ENCODE data around the gene COQ9.

DNA sequence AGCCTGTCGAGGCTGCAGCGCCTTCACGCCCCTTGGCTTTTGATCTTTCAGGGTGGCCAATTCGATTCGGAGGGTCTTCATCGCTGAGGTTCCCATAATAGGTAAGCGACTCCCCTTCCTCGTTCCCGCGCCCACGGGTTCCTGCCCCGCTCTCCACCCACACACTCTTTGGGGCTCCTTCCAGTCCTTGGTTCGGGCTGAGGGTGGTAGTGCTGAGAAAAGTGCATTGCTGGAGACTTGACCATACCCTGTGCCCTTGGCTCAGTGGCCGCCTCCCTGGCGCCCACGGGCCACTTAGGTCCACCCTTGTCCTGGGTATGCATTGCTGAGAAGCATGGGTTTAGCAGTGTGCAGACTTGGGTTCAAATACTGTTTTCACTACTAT lies 15.7 kb downstream of the COQ9 start:
- TF ChIP-seq, protein P1, sequence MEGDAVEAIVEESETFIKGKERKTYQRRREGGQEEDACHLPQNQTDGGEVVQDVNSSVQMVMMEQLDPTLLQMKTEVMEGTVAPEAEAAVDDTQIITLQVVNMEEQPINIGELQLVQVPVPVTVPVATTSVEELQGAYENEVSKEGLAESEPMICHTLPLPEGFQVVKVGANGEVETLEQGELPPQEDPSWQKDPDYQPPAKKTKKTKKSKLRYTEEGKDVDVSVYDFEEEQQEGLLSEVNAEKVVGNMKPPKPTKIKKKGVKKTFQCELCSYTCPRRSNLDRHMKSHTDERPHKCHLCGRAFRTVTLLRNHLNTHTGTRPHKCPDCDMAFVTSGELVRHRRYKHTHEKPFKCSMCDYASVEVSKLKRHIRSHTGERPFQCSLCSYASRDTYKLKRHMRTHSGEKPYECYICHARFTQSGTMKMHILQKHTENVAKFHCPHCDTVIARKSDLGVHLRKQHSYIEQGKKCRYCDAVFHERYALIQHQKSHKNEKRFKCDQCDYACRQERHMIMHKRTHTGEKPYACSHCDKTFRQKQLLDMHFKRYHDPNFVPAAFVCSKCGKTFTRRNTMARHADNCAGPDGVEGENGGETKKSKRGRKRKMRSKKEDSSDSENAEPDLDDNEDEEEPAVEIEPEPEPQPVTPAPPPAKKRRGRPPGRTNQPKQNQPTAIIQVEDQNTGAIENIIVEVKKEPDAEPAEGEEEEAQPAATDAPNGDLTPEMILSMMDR (IDR thresholded peaks at IDR 0.05), result no peak
- TF ChIP-seq POLR2A (IDR thresholded peaks at IDR 0.05), result no peak
